ENCODE data around the gene ELFN1. TPM values are rescaled to one million over a fixed set of nuclear protein-coding genes. Genes with fewer than 3 reads are reported as not detected.

Gene ELFN1
- total RNA-seq, 1 donor from 2014 or later, result 1.4 TPM

- intact Hi-C loops (cut with DNase I), result no loop called here
- Histone ChIP-seq H3K4me1 (no peaks in the 10 kb centered on the region), H3K4me3 (no peak overlapping the region), H3K27ac (no peak overlapping the region), H3K36me3 (no peaks in the 10 kb centered on the region), H3K9me3 (no peaks in the 10 kb centered on the region), H3K27me3 (ENCODE audit: low read depth) (peaks cover 15% of the 10 kb centered on the region)
- TF ChIP-seq, protein P1, sequence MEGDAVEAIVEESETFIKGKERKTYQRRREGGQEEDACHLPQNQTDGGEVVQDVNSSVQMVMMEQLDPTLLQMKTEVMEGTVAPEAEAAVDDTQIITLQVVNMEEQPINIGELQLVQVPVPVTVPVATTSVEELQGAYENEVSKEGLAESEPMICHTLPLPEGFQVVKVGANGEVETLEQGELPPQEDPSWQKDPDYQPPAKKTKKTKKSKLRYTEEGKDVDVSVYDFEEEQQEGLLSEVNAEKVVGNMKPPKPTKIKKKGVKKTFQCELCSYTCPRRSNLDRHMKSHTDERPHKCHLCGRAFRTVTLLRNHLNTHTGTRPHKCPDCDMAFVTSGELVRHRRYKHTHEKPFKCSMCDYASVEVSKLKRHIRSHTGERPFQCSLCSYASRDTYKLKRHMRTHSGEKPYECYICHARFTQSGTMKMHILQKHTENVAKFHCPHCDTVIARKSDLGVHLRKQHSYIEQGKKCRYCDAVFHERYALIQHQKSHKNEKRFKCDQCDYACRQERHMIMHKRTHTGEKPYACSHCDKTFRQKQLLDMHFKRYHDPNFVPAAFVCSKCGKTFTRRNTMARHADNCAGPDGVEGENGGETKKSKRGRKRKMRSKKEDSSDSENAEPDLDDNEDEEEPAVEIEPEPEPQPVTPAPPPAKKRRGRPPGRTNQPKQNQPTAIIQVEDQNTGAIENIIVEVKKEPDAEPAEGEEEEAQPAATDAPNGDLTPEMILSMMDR (IDR thresholded peaks at IDR 0.05), result no peak
- DNase-seq, result no peak
- no peak for ATAC-seq
These were observed 53.2 kb downstream of the ELFN1 start for GRCh38 chr7:1723254-1723653.

GRCh38 chr7:1724118-1724910 lies 54.2 kb downstream of the ELFN1 start:
- H3K9me3 ChIP-seq, result peaks cover 6% of the 10 kb centered on the region
- TF ChIP-seq, protein P1 (IDR thresholded peaks at IDR 0.05), result no peak
- intact Hi-C loops (cut with DNase I), result no loop called here
- peaks cover 15% of the 10 kb centered on the region for H3K27me3 ChIP-seq (ENCODE audit: low read depth)
- H3K4me1 ChIP-seq, result no peaks in the 10 kb centered on the region
- ATAC-seq (no peak), DNase-seq (no peak)
- H3K36me3 ChIP-seq, result no peaks in the 10 kb centered on the region
- H3K27ac ChIP-seq, result no peak overlapping the region
- H3K4me3 ChIP-seq, result no peak overlapping the region

DNA sequence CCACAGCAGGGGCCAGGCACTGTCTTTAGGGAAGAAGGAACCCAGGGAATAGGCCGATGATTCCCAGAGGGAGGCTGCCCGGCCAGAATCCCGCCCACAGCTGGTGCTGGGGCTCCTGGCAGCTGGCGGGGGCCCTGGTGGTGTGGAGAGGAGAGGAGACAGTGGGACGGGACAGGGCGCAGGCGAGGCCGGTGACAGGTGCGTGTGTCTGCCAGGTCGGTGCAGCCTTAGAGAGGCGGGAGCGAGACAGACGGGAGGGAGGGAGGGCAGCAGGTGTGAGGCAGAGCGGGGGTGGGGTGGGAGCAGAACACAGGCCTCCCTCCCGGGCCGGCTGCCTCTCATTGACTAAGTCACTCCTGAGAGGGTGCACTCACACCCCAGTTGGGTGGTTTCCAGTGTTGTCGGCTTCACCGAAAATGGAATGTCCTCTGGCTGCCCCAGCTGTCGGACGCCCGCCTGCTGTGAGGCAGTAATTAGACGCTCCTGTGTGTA lies 55.2 kb downstream of the ELFN1 start:
- H3K4me3 ChIP-seq, result no peak overlapping the region
- peaks cover 15% of the 10 kb centered on the region for H3K27me3 ChIP-seq (ENCODE audit: low read depth)
- no peak overlapping the region for H3K27ac ChIP-seq
- H3K4me1 ChIP-seq, result no peaks in the 10 kb centered on the region
- peaks cover 13% of the 10 kb centered on the region for H3K9me3 ChIP-seq
- intact Hi-C loops (cut with DNase I), result no loop called here
- H3K36me3 ChIP-seq, result no peaks in the 10 kb centered on the region
- DNase-seq (no peak), ATAC-seq (peak; percentile 51 to 57)
- TF ChIP-seq, protein P1 (IDR thresholded peaks at IDR 0.05), result no peak

- Histone ChIP-seq H3K9me3 (peaks cover 13% of the 10 kb centered on the region), H3K27me3 (ENCODE audit: low read depth) (peaks cover 15% of the 10 kb centered on the region), H3K4me1 (no peaks in the 10 kb centered on the region), H3K27ac (no peak overlapping the region), H3K36me3 (no peaks in the 10 kb centered on the region), H3K4me3 (no peak overlapping the region)
- TF ChIP-seq, protein P1 (IDR thresholded peaks at IDR 0.05), result no peak
- no peak for ATAC-seq
- no peak for DNase-seq
- intact Hi-C loops (cut with DNase I), result no loop called here
These were observed 55.9 kb downstream of the ELFN1 start for GRCh38 chr7:1725766-1726630.

DNA sequence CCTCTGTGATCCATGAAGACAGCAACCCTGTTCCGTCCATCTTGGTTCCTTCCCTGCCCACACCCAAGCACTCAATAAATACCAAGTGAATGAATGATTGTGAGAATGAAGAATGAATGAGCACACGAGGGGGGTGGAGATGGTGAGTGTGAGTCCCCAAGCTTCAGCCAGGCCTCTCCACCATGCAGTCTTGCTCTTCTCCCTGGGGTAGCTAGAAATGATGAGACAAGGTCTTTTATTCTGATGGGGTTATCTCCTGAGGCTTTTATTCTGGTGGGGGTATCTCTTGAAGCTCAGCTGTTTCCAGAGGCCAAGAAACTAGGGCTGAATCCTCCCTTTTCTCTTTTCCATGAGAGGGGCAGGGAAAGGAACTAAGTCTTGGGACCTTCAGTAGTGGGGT lies 57.0 kb downstream of the ELFN1 start:
- Histone ChIP-seq H3K9me3 (peaks cover 13% of the 10 kb centered on the region), H3K4me3 (no peak overlapping the region), H3K36me3 (no peaks in the 10 kb centered on the region), H3K27ac (no peak overlapping the region), H3K4me1 (no peaks in the 10 kb centered on the region), H3K27me3 (ENCODE audit: low read depth) (peaks cover 15% of the 10 kb centered on the region)
- DNase-seq, result no peak
- intact Hi-C loops (cut with DNase I), result no loop called here
- no peak for ATAC-seq
- TF ChIP-seq, protein P1 (IDR thresholded peaks at IDR 0.05), result no peak

Measured in lower lobe of right lung (tissue), 2 donors.